GM12878 (cell line): Measurements from ENCODE around the gene RAB3IL1. TPM values are rescaled to one million over a fixed set of nuclear protein-coding genes. Genes with fewer than 3 reads are reported as not detected.

ENCODE experiments used
- BCL3 ChIP-seq: IDR thresholded peaks from 2 replicates; pipeline ENCODE4 v1.6.1; 2011; ENCODE audit warnings: borderline replicate concordance, low read depth, mild to moderate bottlenecking, moderate library complexity, low read length; ENCODE audit not compliant: insufficient read depth, poor library complexity, severe bottlenecking
- BMI1 ChIP-seq: fragments of 450-650 bp; IDR thresholded peaks from 2 replicates; pipeline ENCODE4 v1.6.1; 2016; ENCODE audit warnings: mild to moderate bottlenecking, moderate library complexity, borderline replicate concordance
- CBX3 ChIP-seq: fragments of 200-600 bp; sonication (generic); IDR thresholded peaks from 2 replicates; pipeline ENCODE4 v1.6.1; 2016; ENCODE audit warnings: low read depth, borderline replicate concordance
- CREB1 ChIP-seq: IDR thresholded peaks from 2 replicates; pipeline ENCODE4 v1.6.1; 2012; ENCODE audit warnings: low read depth, mild to moderate bottlenecking, inconsistent platforms
- E2F4 ChIP-seq: IDR thresholded peaks from 2 replicates; pipeline ENCODE4 v1.6.1; 2012; ENCODE audit warnings: low read depth, low read length, improper control_type of control experiment
- HDAC2 ChIP-seq: fragments of 200-600 bp; sonication (generic); IDR thresholded peaks from 2 replicates; pipeline ENCODE4 v1.6.1; 2017
- MLLT1 ChIP-seq: fragments of 450-650 bp; IDR thresholded peaks from 2 replicates; pipeline ENCODE4 v1.6.1; 2016; ENCODE audit warnings: mild to moderate bottlenecking
- MTA2 ChIP-seq: fragments of 450-650 bp; IDR thresholded peaks from 2 replicates; pipeline ENCODE4 v1.6.1; 2016; ENCODE audit warnings: low read depth, mild to moderate bottlenecking, moderate library complexity
- MXI1 ChIP-seq: fragments of 150-350 bp; IDR thresholded peaks from 2 replicates; pipeline ENCODE4 v1.6.1; 2011; ENCODE audit warnings: low read depth, mild to moderate bottlenecking, inconsistent platforms, low read length, improper control_type of control experiment
- NR2C1 ChIP-seq: fragments of 450-650 bp; IDR thresholded peaks from 2 replicates; pipeline ENCODE4 v1.6.1; 2017; ENCODE audit warnings: antibody characterized with exemption, mild to moderate bottlenecking, moderate library complexity
- POLR2A ChIP-seq: IDR thresholded peaks from 2 replicates; pipeline ENCODE4 v1.6.1; 2011; ENCODE audit warnings: low read depth, mild to moderate bottlenecking, low read length
- POU2F2 ChIP-seq: IDR thresholded peaks from 3 replicates; pipeline ENCODE4 v1.6.1; 2011; ENCODE audit warnings: low read depth, mild to moderate bottlenecking, low read length, borderline replicate concordance
- RELB ChIP-seq: fragments of 450-650 bp; IDR thresholded peaks from 2 replicates; pipeline ENCODE4 v1.6.1; 2017; ENCODE audit warnings: low read depth, mild to moderate bottlenecking, moderate library complexity
- RFX5 ChIP-seq: IDR thresholded peaks from 2 replicates; pipeline ENCODE4 v1.6.1; 2011; ENCODE audit warnings: low read depth, low read length, improper control_type of control experiment
- RUNX3 ChIP-seq: IDR thresholded peaks from 2 replicates; pipeline ENCODE4 v1.6.1; 2012; ENCODE audit warnings: low read length, inconsistent platforms
- SKIL ChIP-seq: fragments of 450-650 bp; IDR thresholded peaks from 2 replicates; pipeline ENCODE4 v1.6.1; 2017; ENCODE audit warnings: mild to moderate bottlenecking, low read depth, inconsistent platforms; ENCODE audit not compliant: poor library complexity, severe bottlenecking
- SMAD1 ChIP-seq: fragments of 450-650 bp; IDR thresholded peaks from 2 replicates; pipeline ENCODE4 v1.6.1; 2018; ENCODE audit warnings: mild to moderate bottlenecking, low read depth; ENCODE audit not compliant: partially characterized antibody
- SMAD5 ChIP-seq: IDR thresholded peaks from 2 replicates; pipeline ENCODE4 v1.6.1; 2016; ENCODE audit warnings: antibody characterized with exemption, low read depth
- STAT1 ChIP-seq: fragments of 450-650 bp; conservative IDR thresholded peaks from 2 replicates; pipeline ENCODE4 v1.6.1; 2014; ENCODE audit warnings: antibody characterized with exemption, mild to moderate bottlenecking
- STAT3 ChIP-seq: IDR thresholded peaks from 2 replicates; pipeline ENCODE4 v1.6.1; 2011; ENCODE audit warnings: low read depth, low read length, improper control_type of control experiment
- TARDBP ChIP-seq: IDR thresholded peaks from 2 replicates; pipeline ENCODE4 v1.6.1; 2016; ENCODE audit warnings: borderline replicate concordance
- TBL1XR1 ChIP-seq: IDR thresholded peaks from 2 replicates; pipeline ENCODE4 v1.6.1; 2012; ENCODE audit warnings: low read depth, low read length, improper control_type of control experiment
- ZBED1 ChIP-seq: IDR thresholded peaks from 2 replicates; pipeline ENCODE4 v1.6.1; 2016; ENCODE audit warnings: borderline replicate concordance
- ZNF207 ChIP-seq: fragments of 450-650 bp; IDR thresholded peaks from 2 replicates; pipeline ENCODE4 v1.6.1; 2014; ENCODE audit warnings: antibody characterized with exemption, mild to moderate bottlenecking, borderline replicate concordance
- ZNF384 ChIP-seq: IDR thresholded peaks from 2 replicates; pipeline ENCODE4 v1.6.1; 2012; ENCODE audit warnings: low read depth, mild to moderate bottlenecking, low read length, improper control_type of control experiment, borderline replicate concordance
- polyA plus RNA-seq, 11 experiments: library from polyadenylated mRNA; depleted of rRNA in 4 of 11; unstranded in 6 of 11; stranded (reverse) in 5 of 11; fragments of >200 nt; fragmentation: Nextera tagmentation in 4 of 11; fragmentation: Illumina TruSeq in 1 of 11; extraction: Ambion mirVana in 4 of 11; extraction: Trizol in 1 of 11; gene quantifications; 1 replicate in 1 of 11; 2 replicates in 10 of 11; pipeline versions ENCODE4 v1.2.1 to v1.2.3, GENCODE V29; 2011 to 2016; ENCODE audit warnings: inconsistent platforms in 2 of 11, missing spikeins in 2 of 11, low read depth in 1 of 11
- total RNA-seq, 4 experiments: library from RNA; depleted of rRNA in 3 of 4; stranded (reverse); fragments of >200 nt in 3 of 4; fragmentation: Illumina TruSeq in 1 of 4; extraction: Trizol in 1 of 4; gene quantifications; 2 replicates each; pipeline versions ENCODE4 v1.2.1 to v1.2.3, GENCODE V29; 2013 to 2021

RAB3IL1 gene
- total and polyA plus RNA-seq, 10 of the 15 experiments (the other 5 are each of a cell fraction or from before 2014, with no cell fraction given) = 0.04 TPM; not detected in 9

DNA sequence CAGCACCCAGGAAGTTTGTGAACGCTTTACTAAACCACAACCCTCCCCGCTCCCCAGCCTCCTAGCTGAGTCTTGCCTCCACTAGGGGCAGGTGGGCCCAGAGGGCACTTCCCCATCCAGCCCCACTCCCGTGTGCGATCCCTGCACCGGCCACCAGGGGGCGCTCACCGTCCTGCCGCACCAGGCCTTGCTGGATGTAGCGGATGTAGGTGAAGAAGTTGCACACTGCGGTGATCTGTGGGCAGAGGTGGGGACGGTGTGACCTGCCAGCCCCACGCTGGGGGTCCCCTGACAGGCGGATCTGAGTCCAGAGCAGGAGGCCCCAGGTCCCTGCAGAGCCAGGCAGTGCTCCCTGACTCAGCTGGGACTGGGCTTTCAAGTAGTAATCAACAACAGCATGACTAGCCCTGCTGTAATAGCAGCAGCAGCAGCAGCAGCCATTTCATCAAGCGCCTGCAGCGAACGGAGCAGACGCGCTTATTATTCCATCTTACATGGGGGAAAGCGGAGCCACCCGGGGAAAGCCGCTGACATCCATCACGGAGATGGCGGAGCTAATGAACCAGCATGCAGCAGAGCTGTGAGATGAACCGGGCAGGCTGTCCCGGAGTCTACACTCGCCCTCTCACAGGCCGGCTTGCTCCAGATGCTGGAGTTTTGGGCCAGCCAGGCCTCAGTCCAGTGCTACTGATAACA, 18.1 kb downstream of the RAB3IL1 start (continued):
- no peak for TF ChIP-seq RFX5
- TF ChIP-seq RUNX3 = peak; percentile 51
- peak; percentile 39; the same call in 1 of the 3 replicates for TF ChIP-seq POU2F2
- TF ChIP-seq SMAD1 = no peak
- no peak for TF ChIP-seq STAT3
- TF ChIP-seq STAT1 = no peak
- peak; percentile 83 for TF ChIP-seq ZNF207
- no peak for TF ChIP-seq NR2C1
- no peak for TF ChIP-seq SKIL
- 0 out of 2 replicates have a peak, but pooled peaks have one; percentile 37 for TF ChIP-seq MLLT1
- TF ChIP-seq MXI1 = no peak
- TF ChIP-seq SMAD5 = no peak
- no peak for TF ChIP-seq HDAC2
- TF ChIP-seq E2F4 = no peak
- TF ChIP-seq TARDBP = no peak
- no peak for TF ChIP-seq POLR2A
- no peak for TF ChIP-seq RELB
- no peak for TF ChIP-seq BCL3
- no peak for TF ChIP-seq CBX3
- no peak for TF ChIP-seq TBL1XR1
- TF ChIP-seq BMI1 = no peak
- no peak for TF ChIP-seq CREB1
- no peak for TF ChIP-seq MTA2
- TF ChIP-seq ZBED1 = no peak
- no peak for TF ChIP-seq ZNF384
